Neuron (in vitro differentiated cells): Measurements from ENCODE around the gene FAM200C.
"Not testable (repeated sequence)": the region's sequence is repeated elsewhere in the genome, so short reads cannot be mapped to it uniquely, and the experiment has no call there.

Source experiments
- H2AFZ ChIP-seq: one replicate; pipeline ENCODE4 v1.6.1; 2013; ENCODE audit warnings: low read depth, mild to moderate bottlenecking, inconsistent platforms, low read length, moderate library complexity
- H3K27me3 ChIP-seq: one replicate; pipeline ENCODE4 v1.6.1; 2013; ENCODE audit warnings: low read length; ENCODE audit not compliant: insufficient read depth
- H3K36me3 ChIP-seq: one replicate; pipeline ENCODE4 v1.6.1; 2013; ENCODE audit warnings: low read length; ENCODE audit not compliant: insufficient read depth
- H3K4me1 ChIP-seq: one replicate; pipeline ENCODE4 v1.6.1; 2013; ENCODE audit warnings: low read length; ENCODE audit not compliant: insufficient read depth
- H3K4me3 ChIP-seq: 2 replicates; pipeline ENCODE4 v1.5.1; 2013; ENCODE audit warnings: mild to moderate bottlenecking, low read length, moderate library complexity
- H3K9me3 ChIP-seq: one replicate; pipeline ENCODE4 v1.6.1; 2013; ENCODE audit warnings: low read length

The FAM200C gene

GRCh38 chr5:160399402-160400353, at the start of gene FAM200C:
TSS of gene FAM200C (minus strand) at chr5:160400054. CDS start at chr5:160395490, 4,564 bp downstream.
- no peaks in the 10 kb centered on the region for H3K27me3 ChIP-seq
- peaks cover 20% of the 10 kb centered on the region for H3K4me1 ChIP-seq
- H2AFZ ChIP-seq, result peak within 1 kb of the TSS; percentile 66
- no peaks in the 10 kb centered on the region for H3K9me3 ChIP-seq
- H3K36me3 ChIP-seq, result peaks cover 41% of the 10 kb centered on the region
- peak within 1 kb of the TSS; percentile 81 for H3K4me3 ChIP-seq

GRCh38 chr5:160449458-160449857, 49.6 kb upstream of the FAM200C start:
- Histone ChIP-seq H3K36me3 (no peaks in the 10 kb centered on the region), H3K4me3 (no peak overlapping the region), H3K27me3 (no peaks in the 10 kb centered on the region), H3K4me1 (no peaks in the 10 kb centered on the region), H3K9me3 (no peaks in the 10 kb centered on the region), H2AFZ (no peak overlapping the region)

- no peak overlapping the region for H2AFZ ChIP-seq
- no peaks in the 10 kb centered on the region for H3K9me3 ChIP-seq
- H3K36me3 ChIP-seq, result no peaks in the 10 kb centered on the region
- H3K4me1 ChIP-seq, result peaks cover 1% of the 10 kb centered on the region
- no peaks in the 10 kb centered on the region for H3K27me3 ChIP-seq
- no peak overlapping the region for H3K4me3 ChIP-seq
These were observed 49.0 kb upstream of the FAM200C start for GRCh38 chr5:160448886-160449285.

- Histone ChIP-seq H3K4me1 (peaks cover 15% of the 10 kb centered on the region), H3K4me3 (no peak overlapping the region), H3K27me3 (no peaks in the 10 kb centered on the region), H3K36me3 (no peaks in the 10 kb centered on the region), H2AFZ (no peak overlapping the region), H3K9me3 (no peaks in the 10 kb centered on the region)
These were observed 45.9 kb upstream of the FAM200C start for GRCh38 chr5:160445751-160446150.

- H3K4me3 ChIP-seq, result no peak overlapping the region
- H3K9me3 ChIP-seq, result no peaks in the 10 kb centered on the region
- H3K27me3 ChIP-seq, result no peaks in the 10 kb centered on the region
- H3K36me3 ChIP-seq, result no peaks in the 10 kb centered on the region
- H2AFZ ChIP-seq, result no peak overlapping the region
- H3K4me1 ChIP-seq, result peaks cover 15% of the 10 kb centered on the region
These were observed 45.3 kb upstream of the FAM200C start for GRCh38 chr5:160445132-160445531.

GRCh38 chr5:160444407-160444806, 44.6 kb upstream of the FAM200C start:
- H3K36me3 ChIP-seq, result no peaks in the 10 kb centered on the region
- H3K4me3 ChIP-seq, result no peak overlapping the region
- no peak overlapping the region for H2AFZ ChIP-seq
- no peaks in the 10 kb centered on the region for H3K9me3 ChIP-seq
- H3K4me1 ChIP-seq, result peaks cover 15% of the 10 kb centered on the region
- no peaks in the 10 kb centered on the region for H3K27me3 ChIP-seq

- no peaks in the 10 kb centered on the region for H3K36me3 ChIP-seq
- H3K9me3 ChIP-seq, result no peaks in the 10 kb centered on the region
- H3K27me3 ChIP-seq, result no peaks in the 10 kb centered on the region
- H2AFZ ChIP-seq, result no peak overlapping the region
- H3K4me1 ChIP-seq, result peaks cover 15% of the 10 kb centered on the region
- no peak overlapping the region for H3K4me3 ChIP-seq
These were observed 43.1 kb upstream of the FAM200C start for GRCh38 chr5:160442824-160443431.

GRCh38 chr5:160441311-160441781, 41.5 kb upstream of the FAM200C start:
- H3K9me3 ChIP-seq, result no peaks in the 10 kb centered on the region
- peaks cover 15% of the 10 kb centered on the region for H3K4me1 ChIP-seq
- no peak overlapping the region for H2AFZ ChIP-seq
- H3K36me3 ChIP-seq, result no peaks in the 10 kb centered on the region
- H3K4me3 ChIP-seq, result no peak overlapping the region
- no peaks in the 10 kb centered on the region for H3K27me3 ChIP-seq

- Histone ChIP-seq H2AFZ (no peak overlapping the region), H3K27me3 (no peaks in the 10 kb centered on the region), H3K4me3 (no peak overlapping the region), H3K9me3 (no peaks in the 10 kb centered on the region), H3K4me1 (peaks cover 21% of the 10 kb centered on the region), H3K36me3 (no peaks in the 10 kb centered on the region)
These were observed 39.3 kb upstream of the FAM200C start for GRCh38 chr5:160439205-160439600.

GRCh38 chr5:160438316-160439204, 38.7 kb upstream of the FAM200C start:
- H3K4me3 ChIP-seq, result no peak overlapping the region
- no peaks in the 10 kb centered on the region for H3K27me3 ChIP-seq
- no peaks in the 10 kb centered on the region for H3K9me3 ChIP-seq
- H3K36me3 ChIP-seq, result no peaks in the 10 kb centered on the region
- peaks cover 23% of the 10 kb centered on the region for H3K4me1 ChIP-seq
- no peak overlapping the region for H2AFZ ChIP-seq

GRCh38 chr5:160437271-160437670, 37.4 kb upstream of the FAM200C start:
- Histone ChIP-seq H3K4me1 (peaks cover 20% of the 10 kb centered on the region), H3K4me3 (no peak overlapping the region), H3K9me3 (no peaks in the 10 kb centered on the region), H2AFZ (no peak overlapping the region), H3K36me3 (no peaks in the 10 kb centered on the region), H3K27me3 (no peaks in the 10 kb centered on the region)

- H3K4me1 ChIP-seq, result peaks cover 20% of the 10 kb centered on the region
- H2AFZ ChIP-seq, H3K27me3 ChIP-seq, H3K4me3 ChIP-seq, H3K36me3 ChIP-seq, H3K9me3 ChIP-seq: not testable (repeated sequence)
These were observed 36.8 kb upstream of the FAM200C start for GRCh38 chr5:160436661-160437060.
